Measurements from ENCODE around the gene STX12.

GRCh38 chr1:27804791-27805190, 31.8 kb downstream of the STX12 start:
- TF ChIP-seq SP1 (IDR thresholded peaks at IDR 0.05) (no peak), L3MBTL2 (conservative IDR thresholded peaks at IDR 0.05) (no peak), CTBP1 (IDR thresholded peaks at IDR 0.05; ENCODE audit: borderline replicate concordance) (no peak), FOXM1 (IDR thresholded peaks at IDR 0.05; ENCODE audit: borderline replicate concordance) (no peak), BHLHE40 (IDR thresholded peaks at IDR 0.05; ENCODE audit: borderline replicate concordance) (no peak), SUZ12 (IDR thresholded peaks at IDR 0.05) (no peak), FOXK2 (IDR thresholded peaks at IDR 0.05) (no peak), ZNF384 (IDR thresholded peaks at IDR 0.05) (no peak), LEF1 (IDR thresholded peaks at IDR 0.05; ENCODE audit: borderline replicate concordance) (no peak)
